ENCODE measurements around the gene FAM72D. TPM values are rescaled to one million over a fixed set of nuclear protein-coding genes. Genes with fewer than 3 reads are reported as not detected.
"Not testable (repeated sequence)": the region's sequence is repeated elsewhere in the genome, so short reads cannot be mapped to it uniquely, and the experiment has no call there.

The FAM72D gene
- total RNA-seq, 2 experiments from 2014 or later, result 21.0 to 23.2 TPM

- POLR2A ChIA-PET; H3K27me3 Mint-ChIP-seq; H3K4me1 Mint-ChIP-seq (ENCODE audit: low read depth); H3K36me3 Mint-ChIP-seq (ENCODE audit: low read depth); CTCF ChIA-PET; intact Hi-C loops (cut with micrococcal nuclease); ATAC-seq; H3K9me3 Mint-ChIP-seq; H3K4me3 Mint-ChIP-seq; H3K27ac Mint-ChIP-seq: not testable (repeated sequence)
- DNase-seq, result peak; percentile 1
Observed at GRCh38 chr1:145128697-145129469, 33.1 kb downstream of the FAM72D start.

DNA sequence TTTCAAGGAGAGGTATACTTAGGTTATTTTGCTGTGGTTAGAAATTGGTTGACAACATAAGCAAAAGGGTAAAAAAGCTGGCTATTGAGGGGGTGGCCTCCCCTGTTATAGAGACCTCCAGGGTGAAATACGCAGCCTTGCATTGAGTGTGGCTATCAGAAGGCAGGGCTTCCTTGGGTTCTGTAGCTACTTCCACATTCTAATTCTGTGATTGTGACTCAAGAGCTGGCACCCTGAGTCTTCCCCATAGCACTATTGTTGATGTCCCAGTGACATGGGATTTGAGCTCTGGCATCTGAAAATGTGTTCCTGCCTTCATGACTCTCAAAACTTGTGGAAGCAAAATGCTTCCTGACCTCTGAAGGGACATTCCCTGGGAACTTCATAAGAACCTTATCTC is 38.7 kb downstream of the FAM72D start:
- CTCF ChIA-PET; H3K36me3 Mint-ChIP-seq (ENCODE audit: low read depth); DNase-seq; H3K9me3 Mint-ChIP-seq; ATAC-seq; H3K27ac Mint-ChIP-seq; POLR2A ChIA-PET; H3K4me3 Mint-ChIP-seq; intact Hi-C loops (cut with micrococcal nuclease); H3K4me1 Mint-ChIP-seq (ENCODE audit: low read depth); H3K27me3 Mint-ChIP-seq: not testable (repeated sequence)

DNA sequence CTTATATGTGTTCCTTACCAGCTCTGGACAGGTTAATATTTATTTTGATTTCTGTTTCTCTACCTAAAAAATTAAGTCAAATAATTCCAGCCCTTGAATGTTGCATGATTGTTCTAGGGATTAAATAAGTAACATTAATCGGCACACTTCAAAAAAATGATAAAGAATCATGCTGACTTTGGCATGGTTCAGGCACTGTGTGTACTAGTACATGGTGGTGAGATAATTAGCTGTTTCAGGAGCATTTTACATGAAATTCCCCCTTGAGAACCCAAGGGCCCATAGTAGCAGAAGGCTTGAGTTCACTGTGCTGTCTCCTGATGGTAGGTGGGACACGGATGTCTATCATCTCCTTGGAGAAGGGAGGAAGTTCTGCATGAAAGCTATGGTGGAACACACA is 44.8 kb downstream of the FAM72D start:
- intact Hi-C loops (cut with micrococcal nuclease), result not testable (repeated sequence)

GRCh38 chr1:145144264-145144913 is 48.6 kb downstream of the FAM72D start:
- ATAC-seq; H3K27ac Mint-ChIP-seq; H3K4me1 Mint-ChIP-seq (ENCODE audit: low read depth); intact Hi-C loops (cut with micrococcal nuclease); H3K27me3 Mint-ChIP-seq; CTCF ChIA-PET; DNase-seq; H3K9me3 Mint-ChIP-seq; H3K36me3 Mint-ChIP-seq (ENCODE audit: low read depth); H3K4me3 Mint-ChIP-seq; POLR2A ChIA-PET: not testable (repeated sequence)

More for the DNA sequence above, 44.8 kb downstream of the FAM72D start:
- CTCF ChIA-PET; ATAC-seq; H3K4me1 Mint-ChIP-seq (ENCODE audit: low read depth); H3K27me3 Mint-ChIP-seq; H3K36me3 Mint-ChIP-seq (ENCODE audit: low read depth); POLR2A ChIA-PET; H3K27ac Mint-ChIP-seq; DNase-seq; H3K9me3 Mint-ChIP-seq; H3K4me3 Mint-ChIP-seq: not testable (repeated sequence)

- CTCF ChIA-PET; ATAC-seq; DNase-seq; H3K27ac Mint-ChIP-seq; H3K9me3 Mint-ChIP-seq; POLR2A ChIA-PET; H3K36me3 Mint-ChIP-seq (ENCODE audit: low read depth); H3K4me1 Mint-ChIP-seq (ENCODE audit: low read depth); intact Hi-C loops (cut with micrococcal nuclease); H3K27me3 Mint-ChIP-seq; H3K4me3 Mint-ChIP-seq: not testable (repeated sequence)
Observed at GRCh38 chr1:145146308-145146707, 50.5 kb downstream of the FAM72D start.

- POLR2A ChIA-PET; H3K9me3 Mint-ChIP-seq; ATAC-seq; H3K4me1 Mint-ChIP-seq (ENCODE audit: low read depth); DNase-seq; H3K27me3 Mint-ChIP-seq; CTCF ChIA-PET; H3K4me3 Mint-ChIP-seq; intact Hi-C loops (cut with micrococcal nuclease); H3K36me3 Mint-ChIP-seq (ENCODE audit: low read depth); H3K27ac Mint-ChIP-seq: not testable (repeated sequence)
Observed at GRCh38 chr1:145147172-145147571, 51.4 kb downstream of the FAM72D start.

GRCh38 chr1:145155421-145155820 is 59.6 kb downstream of the FAM72D start:
- DNase-seq; H3K27me3 Mint-ChIP-seq; H3K9me3 Mint-ChIP-seq; H3K27ac Mint-ChIP-seq; ATAC-seq; intact Hi-C loops (cut with micrococcal nuclease); POLR2A ChIA-PET; H3K36me3 Mint-ChIP-seq (ENCODE audit: low read depth); H3K4me3 Mint-ChIP-seq; H3K4me1 Mint-ChIP-seq (ENCODE audit: low read depth); CTCF ChIA-PET: not testable (repeated sequence)

- H3K27ac Mint-ChIP-seq; H3K9me3 Mint-ChIP-seq; H3K4me1 Mint-ChIP-seq (ENCODE audit: low read depth); H3K4me3 Mint-ChIP-seq; intact Hi-C loops (cut with micrococcal nuclease); ATAC-seq; CTCF ChIA-PET; H3K36me3 Mint-ChIP-seq (ENCODE audit: low read depth); H3K27me3 Mint-ChIP-seq; POLR2A ChIA-PET; DNase-seq: not testable (repeated sequence)
Observed at GRCh38 chr1:145155873-145156272, 60.1 kb downstream of the FAM72D start.

DNA sequence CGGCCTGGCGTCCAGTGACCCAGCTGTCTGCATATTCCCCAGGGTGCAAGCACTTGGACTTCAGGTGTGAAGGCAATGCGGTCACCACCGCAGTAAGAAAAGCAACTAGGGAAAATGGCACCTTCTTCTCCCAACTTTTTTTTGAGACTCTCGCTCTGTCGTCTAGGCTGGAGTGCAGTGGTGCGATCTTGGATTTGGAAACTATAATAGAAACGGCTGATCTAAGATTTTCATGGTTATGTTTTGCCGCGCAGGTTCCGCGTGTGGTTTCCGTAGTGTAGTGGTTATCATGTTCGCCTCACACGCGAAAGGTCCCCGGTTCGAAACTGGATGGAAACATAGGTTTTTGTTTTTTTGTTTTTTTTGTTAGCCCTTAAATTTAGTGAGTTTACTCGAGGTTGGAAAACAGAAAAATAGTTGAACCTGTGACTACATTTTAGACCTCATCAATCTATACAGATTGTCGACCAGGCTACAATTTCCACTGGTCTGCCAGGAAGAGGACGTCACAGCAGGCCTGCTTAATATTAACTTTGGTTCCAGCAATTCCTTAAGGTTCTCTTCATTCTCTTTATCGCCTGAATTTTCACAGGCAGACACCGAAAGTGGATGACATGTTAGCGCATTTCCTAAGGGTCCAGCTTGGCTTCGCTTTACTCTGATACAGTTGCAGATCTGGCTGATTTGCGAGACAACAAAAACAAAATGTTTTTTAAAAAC is 61.3 kb downstream of the FAM72D start:
- H3K36me3 Mint-ChIP-seq (ENCODE audit: low read depth); ATAC-seq; H3K27me3 Mint-ChIP-seq; H3K4me1 Mint-ChIP-seq (ENCODE audit: low read depth); POLR2A ChIA-PET; intact Hi-C loops (cut with micrococcal nuclease); CTCF ChIA-PET; H3K9me3 Mint-ChIP-seq: not testable (repeated sequence)
- DNase-seq, result peak; percentile 58
- H3K27ac Mint-ChIP-seq, result peak overlapping the region; percentile 73
- H3K4me3 Mint-ChIP-seq, result peak overlapping the region; percentile 66

GRCh38 chr1:145157715-145158114 is 61.9 kb downstream of the FAM72D start:
- CTCF ChIA-PET; DNase-seq; H3K4me3 Mint-ChIP-seq; H3K36me3 Mint-ChIP-seq (ENCODE audit: low read depth); H3K9me3 Mint-ChIP-seq; intact Hi-C loops (cut with micrococcal nuclease); H3K27me3 Mint-ChIP-seq; POLR2A ChIA-PET; H3K27ac Mint-ChIP-seq; ATAC-seq; H3K4me1 Mint-ChIP-seq (ENCODE audit: low read depth): not testable (repeated sequence)

- CTCF ChIA-PET; DNase-seq; H3K9me3 Mint-ChIP-seq; intact Hi-C loops (cut with micrococcal nuclease); H3K4me3 Mint-ChIP-seq; H3K4me1 Mint-ChIP-seq (ENCODE audit: low read depth); H3K27ac Mint-ChIP-seq; POLR2A ChIA-PET; H3K27me3 Mint-ChIP-seq; H3K36me3 Mint-ChIP-seq (ENCODE audit: low read depth): not testable (repeated sequence)
- ATAC-seq, result peak; percentile 79
Observed at GRCh38 chr1:145161046-145161752, 65.4 kb downstream of the FAM72D start.

All from activated CD8-positive, alpha-beta T cell treated with anti-CD3 and anti-CD28 coated beads for 36 hours (primary cell).